GM23338 (cell line): ENCODE measurements around the gene DTD1. TPM values are rescaled to one million over a fixed set of nuclear protein-coding genes. Genes with fewer than 3 reads are reported as not detected.

Source experiments
- ATAC-seq: fragments of 200-7000 bp; cut with Tn5 transposase; 3 replicates; pipeline ENCODE4 v1.9.1; 2020
- DNase-seq: peaks from one replicate; pipeline ENCODE4 v3.0.0-alpha.2; 2015; ENCODE audit warnings: low spot score
- H2AFZ ChIP-seq: fragments of 200-600 bp; sonication (generic); 2 replicates; pipeline ENCODE4 v1.8.0; 2016; ENCODE audit warnings: antibody characterized with exemption, mild to moderate bottlenecking, moderate library complexity
- H3F3A ChIP-seq: fragments of 200-600 bp; sonication (generic); replicated peaks from 2 replicates; pipeline ENCODE4 v1.8.0; 2017; ENCODE audit warnings: antibody characterized with exemption, mixed run types, low read depth
- H3K27ac ChIP-seq: fragments of 200-600 bp; sonication (generic); 2 replicates; pipeline ENCODE4 v1.6.1; 2016; ENCODE audit warnings: low read depth
- H3K27me3 ChIP-seq: fragments of 200-600 bp; sonication (generic); 2 replicates; pipeline ENCODE4 v1.8.0; 2016; ENCODE audit warnings: mild to moderate bottlenecking, mixed run types, moderate library complexity; ENCODE audit not compliant: insufficient read depth
- H3K36me3 ChIP-seq: fragments of 200-600 bp; sonication (generic); 2 replicates; pipeline ENCODE4 v1.8.0; 2016; ENCODE audit warnings: mild to moderate bottlenecking; ENCODE audit not compliant: insufficient read depth
- H3K4me1 ChIP-seq: fragments of 200-600 bp; sonication (generic); 2 replicates; pipeline ENCODE4 v1.8.0; 2016; ENCODE audit warnings: mild to moderate bottlenecking, moderate library complexity; ENCODE audit not compliant: insufficient read depth
- H3K4me2 ChIP-seq: fragments of 200-600 bp; sonication (generic); 2 replicates; pipeline ENCODE4 v1.7.1; 2017; ENCODE audit warnings: mixed run types
- H3K4me3 ChIP-seq: fragments of 200-600 bp; sonication (generic); 2 replicates; pipeline ENCODE4 v1.6.1; 2016; ENCODE audit warnings: mixed run types
- H3K79me2 ChIP-seq: fragments of 200-600 bp; sonication (generic); replicated peaks from 2 replicates; pipeline ENCODE4 v1.8.0; 2017; ENCODE audit warnings: mild to moderate bottlenecking; ENCODE audit not compliant: insufficient read depth
- H3K9me2 ChIP-seq: fragments of 200-600 bp; sonication (generic); 2 replicates; pipeline ENCODE4 v1.8.0; 2017; ENCODE audit not compliant: insufficient read depth
- H4K20me1 ChIP-seq: fragments of 200-600 bp; sonication (generic); replicated peaks from 2 replicates; pipeline ENCODE4 v1.8.0; 2017; ENCODE audit warnings: mild to moderate bottlenecking; ENCODE audit not compliant: insufficient read depth
- H3K27ac Mint-ChIP-seq: 2 replicates; pipeline ENCODE4 v1.8.0; 2020; ENCODE audit warnings: inconsistent platforms, mild to moderate bottlenecking, moderate library complexity, mixed read lengths
- H3K27me3 Mint-ChIP-seq: 3 replicates; pipeline ENCODE4 v1.8.0; 2022; ENCODE audit warnings: low read depth, mild to moderate bottlenecking, moderate library complexity, mixed read lengths, inconsistent platforms; ENCODE audit not compliant: insufficient read depth, poor library complexity
- H3K36me3 Mint-ChIP-seq: 3 replicates; pipeline ENCODE4 v1.8.0; 2021; ENCODE audit warnings: low read depth, mild to moderate bottlenecking, inconsistent platforms, moderate library complexity, mixed read lengths
- H3K4me1 Mint-ChIP-seq: 3 replicates; pipeline ENCODE4 v1.8.0; 2020; ENCODE audit warnings: mild to moderate bottlenecking, inconsistent platforms, mixed read lengths
- H3K4me3 Mint-ChIP-seq: 3 replicates; pipeline ENCODE4 v1.8.0; 2021; ENCODE audit warnings: moderate library complexity, mild to moderate bottlenecking, inconsistent platforms, mixed read lengths
- H3K9me3 Mint-ChIP-seq: 3 replicates; pipeline ENCODE4 v1.8.0; 2020; ENCODE audit warnings: moderate library complexity, mild to moderate bottlenecking, inconsistent platforms, mixed read lengths
- CREB1 ChIP-seq: fragments of 250-450 bp; sonication (Bioruptor Pico); IDR thresholded peaks from 2 replicates; pipeline ENCODE4 v1.5.0; 2020; ENCODE audit warnings: low read depth, mild to moderate bottlenecking, moderate library complexity
- EZH2 ChIP-seq: fragments of 200-600 bp; sonication (generic); IDR thresholded peaks from one replicate; pipeline ENCODE4 v1.8.0; 2017; ENCODE audit warnings: antibody characterized with exemption, mild to moderate bottlenecking, low read depth; ENCODE audit not compliant: unreplicated experiment
- EZH2phosphoT487 ChIP-seq: fragments of 200-600 bp; sonication (generic); IDR thresholded peaks from one replicate; pipeline ENCODE4 v1.8.1; 2018; ENCODE audit warnings: antibody characterized with exemption; ENCODE audit not compliant: unreplicated experiment
- JUNB ChIP-seq: IDR thresholded peaks from one replicate; pipeline ENCODE4 v1.6.1; 2016; ENCODE audit warnings: antibody characterized with exemption; ENCODE audit not compliant: unreplicated experiment
- NANOG ChIP-seq: IDR thresholded peaks from 2 replicates; pipeline ENCODE4 v1.6.1; 2016; ENCODE audit warnings: antibody characterized with exemption, borderline replicate concordance
- POLR2AphosphoS5 ChIP-seq: IDR thresholded peaks from 2 replicates; pipeline ENCODE4 v1.6.1; 2016; ENCODE audit warnings: antibody characterized with exemption, low read depth
- STAT1 ChIP-seq: IDR thresholded peaks from one replicate; pipeline ENCODE4 v1.6.1; 2016; ENCODE audit warnings: antibody characterized with exemption; ENCODE audit not compliant: unreplicated experiment
- ZNF114 ChIP-seq: fragments of 250-450 bp; sonication (Bioruptor Pico); IDR thresholded peaks from 2 replicates; pipeline ENCODE4 v1.5.0; 2020; ENCODE audit warnings: mild to moderate bottlenecking, moderate library complexity
- polyA plus RNA-seq: library from polyadenylated mRNA; unstranded; fragments of >200 nt; fragmentation: Nextera tagmentation; extraction: Ambion mirVana; gene quantifications from 2 replicates; pipeline ENCODE4 v1.2.1, GENCODE V29; 2016
- total RNA-seq: library from RNA; depleted of rRNA; stranded (reverse); fragments of >200 nt; shearing (Covaris generic); gene quantifications from 2 replicates; pipeline ENCODE4 v1.2.3, GENCODE V29; 2014
- TF ChIP-seq, protein P1 (sequence below): IDR thresholded peaks from 2 replicates; pipeline ENCODE4 v1.6.1; 2016; ENCODE audit warnings: antibody characterized with exemption
- TF ChIP-seq, protein P2 (sequence below): IDR thresholded peaks from one replicate; pipeline ENCODE4 v1.6.1; 2018; ENCODE audit warnings: antibody characterized with exemption; ENCODE audit not compliant: unreplicated experiment

Gene DTD1
- total and polyA plus RNA-seq, 2 experiments from 2014 or later: 69.8 to 74.0 TPM

DNA sequence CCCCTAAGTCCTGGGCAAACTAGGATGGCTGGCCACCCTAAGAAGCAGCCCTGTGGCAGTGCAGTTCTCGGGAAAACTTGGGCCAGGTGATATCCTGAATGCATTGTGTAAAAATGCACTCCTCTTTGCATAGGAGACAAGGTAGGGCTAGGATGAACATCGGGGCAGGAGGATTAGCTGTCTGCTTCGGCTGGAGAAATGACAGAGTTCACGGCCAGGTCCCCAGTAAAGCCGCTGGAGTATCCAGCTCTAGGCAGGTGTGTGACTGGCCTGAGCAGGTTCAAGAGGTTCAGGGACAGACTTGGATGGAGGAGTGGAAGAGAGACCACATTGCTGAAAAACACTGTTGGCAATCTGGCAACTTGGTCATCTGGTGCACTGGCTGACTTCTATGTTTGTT, 26.4 kb downstream of the DTD1 start (continued):
- TF ChIP-seq, protein P1, sequence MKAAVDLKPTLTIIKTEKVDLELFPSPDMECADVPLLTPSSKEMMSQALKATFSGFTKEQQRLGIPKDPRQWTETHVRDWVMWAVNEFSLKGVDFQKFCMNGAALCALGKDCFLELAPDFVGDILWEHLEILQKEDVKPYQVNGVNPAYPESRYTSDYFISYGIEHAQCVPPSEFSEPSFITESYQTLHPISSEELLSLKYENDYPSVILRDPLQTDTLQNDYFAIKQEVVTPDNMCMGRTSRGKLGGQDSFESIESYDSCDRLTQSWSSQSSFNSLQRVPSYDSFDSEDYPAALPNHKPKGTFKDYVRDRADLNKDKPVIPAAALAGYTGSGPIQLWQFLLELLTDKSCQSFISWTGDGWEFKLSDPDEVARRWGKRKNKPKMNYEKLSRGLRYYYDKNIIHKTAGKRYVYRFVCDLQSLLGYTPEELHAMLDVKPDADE: no peak
- no peak for TF ChIP-seq STAT1

DNA sequence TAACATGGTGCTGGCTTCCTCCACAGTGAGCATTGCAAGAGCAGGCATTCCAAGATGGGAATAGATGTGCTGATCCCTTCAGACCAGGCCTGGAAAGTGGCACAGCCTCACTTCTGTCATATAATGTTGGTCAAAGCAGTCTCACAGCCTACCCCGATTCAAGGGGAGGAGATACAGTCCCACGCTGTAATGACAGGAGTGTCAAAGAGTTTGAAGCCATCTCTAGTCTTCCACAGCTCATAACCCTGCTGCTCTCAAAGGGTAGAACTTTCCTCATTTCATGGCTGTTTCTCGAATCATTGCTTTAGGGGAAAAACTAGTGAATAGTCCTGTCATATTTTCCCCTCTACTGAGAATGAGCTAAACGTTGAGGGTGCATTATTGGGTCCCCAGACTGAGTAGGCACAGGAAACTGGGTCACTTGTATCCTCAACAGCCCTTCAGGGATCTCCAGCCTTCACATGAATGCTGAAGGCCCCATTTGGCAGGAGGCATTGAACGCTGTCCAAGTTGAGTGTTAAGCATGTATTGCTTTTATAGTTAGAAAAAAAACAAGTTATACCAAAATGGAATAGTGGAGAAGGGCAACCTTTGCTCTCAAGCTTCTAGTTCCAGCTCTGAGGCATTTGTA, 27.3 kb downstream of the DTD1 start:
- ATAC-seq (no peak), DNase-seq (no peak)
- no peak overlapping the region for H3K27ac Mint-ChIP-seq
- H3K9me3 Mint-ChIP-seq: no peaks in the 10 kb centered on the region; the same call in 2 of the 3 replicates
- Histone ChIP-seq H3K4me2 (no peak overlapping the region), H3F3A (no peaks in the 10 kb centered on the region), H4K20me1 (peaks cover 4% of the 10 kb centered on the region; the same call in 1 of the 2 replicates), H3K9me2 (no peaks in the 10 kb centered on the region), H3K79me2 (no peaks in the 10 kb centered on the region; the same call in 1 of the 2 replicates), H3K36me3 (no peaks in the 10 kb centered on the region), H3K4me3 (no peak overlapping the region), H3K27ac (no peak overlapping the region), H3K4me1 (no peaks in the 10 kb centered on the region), H2AFZ (no peak overlapping the region), H3K27me3 (no peaks in the 10 kb centered on the region)
- TF ChIP-seq POLR2AphosphoS5 (no peak), EZH2 (no peak), CREB1 (CRISPR knock-in tag) (no peak), JUNB (no peak), ZNF114 (CRISPR knock-in tag) (no peak), NANOG (no peak), EZH2phosphoT487 (no peak)
- TF ChIP-seq, protein P1: no peak
- TF ChIP-seq, protein P2, sequence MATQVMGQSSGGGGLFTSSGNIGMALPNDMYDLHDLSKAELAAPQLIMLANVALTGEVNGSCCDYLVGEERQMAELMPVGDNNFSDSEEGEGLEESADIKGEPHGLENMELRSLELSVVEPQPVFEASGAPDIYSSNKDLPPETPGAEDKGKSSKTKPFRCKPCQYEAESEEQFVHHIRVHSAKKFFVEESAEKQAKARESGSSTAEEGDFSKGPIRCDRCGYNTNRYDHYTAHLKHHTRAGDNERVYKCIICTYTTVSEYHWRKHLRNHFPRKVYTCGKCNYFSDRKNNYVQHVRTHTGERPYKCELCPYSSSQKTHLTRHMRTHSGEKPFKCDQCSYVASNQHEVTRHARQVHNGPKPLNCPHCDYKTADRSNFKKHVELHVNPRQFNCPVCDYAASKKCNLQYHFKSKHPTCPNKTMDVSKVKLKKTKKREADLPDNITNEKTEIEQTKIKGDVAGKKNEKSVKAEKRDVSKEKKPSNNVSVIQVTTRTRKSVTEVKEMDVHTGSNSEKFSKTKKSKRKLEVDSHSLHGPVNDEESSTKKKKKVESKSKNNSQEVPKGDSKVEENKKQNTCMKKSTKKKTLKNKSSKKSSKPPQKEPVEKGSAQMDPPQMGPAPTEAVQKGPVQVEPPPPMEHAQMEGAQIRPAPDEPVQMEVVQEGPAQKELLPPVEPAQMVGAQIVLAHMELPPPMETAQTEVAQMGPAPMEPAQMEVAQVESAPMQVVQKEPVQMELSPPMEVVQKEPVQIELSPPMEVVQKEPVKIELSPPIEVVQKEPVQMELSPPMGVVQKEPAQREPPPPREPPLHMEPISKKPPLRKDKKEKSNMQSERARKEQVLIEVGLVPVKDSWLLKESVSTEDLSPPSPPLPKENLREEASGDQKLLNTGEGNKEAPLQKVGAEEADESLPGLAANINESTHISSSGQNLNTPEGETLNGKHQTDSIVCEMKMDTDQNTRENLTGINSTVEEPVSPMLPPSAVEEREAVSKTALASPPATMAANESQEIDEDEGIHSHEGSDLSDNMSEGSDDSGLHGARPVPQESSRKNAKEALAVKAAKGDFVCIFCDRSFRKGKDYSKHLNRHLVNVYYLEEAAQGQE: no peak
- peaks cover 10% of the 10 kb centered on the region for H3K36me3 Mint-ChIP-seq
- H3K4me1 Mint-ChIP-seq: peaks cover 17% of the 10 kb centered on the region
- H3K27me3 Mint-ChIP-seq: peaks cover 6% of the 10 kb centered on the region
- no peak overlapping the region for H3K4me3 Mint-ChIP-seq
